H9 (cell line): Measurements from ENCODE around the gene GLT1D1. TPM values are rescaled to one million over a fixed set of nuclear protein-coding genes. Genes with fewer than 3 reads are reported as not detected.
"Not testable (repeated sequence)": the region's sequence is repeated elsewhere in the genome, so short reads cannot be mapped to it uniquely, and the experiment has no call there.

Source experiments
- DNase-seq: peaks from one replicate; pipeline ENCODE4 v3.0.0-alpha.2; 2017
- H2AFZ ChIP-seq: one replicate; pipeline ENCODE4 v1.6.1; 2013; ENCODE audit warnings: mild to moderate bottlenecking, low read length, control low read depth, moderate library complexity
- H2AK5ac ChIP-seq: 2 replicates; pipeline ENCODE4 v1.6.1; 2013; ENCODE audit warnings: low read length, control low read depth, mixed read lengths; ENCODE audit not compliant: insufficient read length
- H2BK120ac ChIP-seq: one replicate; pipeline ENCODE4 v1.6.1; 2013; ENCODE audit warnings: low read depth, mild to moderate bottlenecking, low read length, control low read depth, inconsistent platforms; ENCODE audit not compliant: poor library complexity, severe bottlenecking
- H2BK12ac ChIP-seq: 2 replicates; pipeline ENCODE4 v1.6.1; 2013; ENCODE audit warnings: low read length, control low read depth, mixed read lengths, low read depth; ENCODE audit not compliant: insufficient read length
- H2BK15ac ChIP-seq: 2 replicates; pipeline ENCODE4 v1.6.1; 2013; ENCODE audit warnings: low read depth, low read length, control low read depth
- H2BK20ac ChIP-seq: one replicate; pipeline ENCODE4 v1.6.1; 2013; ENCODE audit warnings: low read depth, mild to moderate bottlenecking, low read length, control low read depth, inconsistent platforms; ENCODE audit not compliant: poor library complexity, severe bottlenecking
- H2BK5ac ChIP-seq: 2 replicates; pipeline ENCODE4 v1.6.1; 2013; ENCODE audit warnings: low read length, control low read depth, mixed read lengths; ENCODE audit not compliant: insufficient read length
- H3K14ac ChIP-seq: 2 replicates; pipeline ENCODE4 v1.6.1; 2013; ENCODE audit warnings: low read length, control low read depth; ENCODE audit not compliant: insufficient read depth
- H3K18ac ChIP-seq: 2 replicates; pipeline ENCODE4 v1.6.1; 2013; ENCODE audit warnings: low read depth, mild to moderate bottlenecking, mixed read lengths, low read length, control low read depth; ENCODE audit not compliant: insufficient read length
- H3K23ac ChIP-seq: 2 replicates; pipeline ENCODE4 v1.6.1; 2013; ENCODE audit warnings: low read length, control low read depth, mixed read lengths, low read depth; ENCODE audit not compliant: insufficient read length
- H3K23me2 ChIP-seq: 2 replicates; pipeline ENCODE4 v1.6.1; 2013; ENCODE audit warnings: low read depth, mild to moderate bottlenecking, mixed read lengths, low read length, control low read depth; ENCODE audit not compliant: insufficient read length, poor library complexity, severe bottlenecking
- H3K27ac ChIP-seq: 2 replicates; pipeline ENCODE4 v1.5.1; 2013; ENCODE audit warnings: low read length, control low read depth, mixed read lengths, low read depth; ENCODE audit not compliant: insufficient read length
- H3K27me3 ChIP-seq: 2 replicates; pipeline ENCODE4 v1.6.1; 2013; ENCODE audit warnings: low read length, control low read depth, inconsistent platforms; ENCODE audit not compliant: insufficient read depth
- H3K4ac ChIP-seq: 2 replicates; pipeline ENCODE4 v1.6.1; 2013; ENCODE audit warnings: low read depth, mild to moderate bottlenecking, control low read depth, inconsistent platforms, low read length, moderate library complexity
- H3K4me1 ChIP-seq: 2 replicates; pipeline ENCODE4 v1.6.1; 2013; ENCODE audit warnings: low read length, control low read depth, inconsistent platforms; ENCODE audit not compliant: insufficient read depth
- H3K4me2 ChIP-seq: 2 replicates; pipeline ENCODE4 v1.6.1; 2013; ENCODE audit warnings: low read length, control low read depth, mixed read lengths; ENCODE audit not compliant: insufficient read length, insufficient read depth
- H3K56ac ChIP-seq: 2 replicates; pipeline ENCODE4 v1.6.1; 2013; ENCODE audit warnings: low read depth, mild to moderate bottlenecking, mixed read lengths, low read length, control low read depth; ENCODE audit not compliant: insufficient read length
- H3K79me1 ChIP-seq: 2 replicates; pipeline ENCODE4 v1.6.1; 2013; ENCODE audit warnings: low read depth, mild to moderate bottlenecking, moderate library complexity, low read length, control low read depth, inconsistent platforms; ENCODE audit not compliant: insufficient read depth, poor library complexity, severe bottlenecking
- H3K79me2 ChIP-seq: 2 replicates; pipeline ENCODE4 v1.6.1; 2013; ENCODE audit warnings: low read length, control low read depth, inconsistent platforms; ENCODE audit not compliant: insufficient read depth
- H3K9ac ChIP-seq: 2 replicates; pipeline ENCODE4 v1.6.1; 2013; ENCODE audit warnings: low read length, control low read depth, mixed read lengths; ENCODE audit not compliant: insufficient read length; ENCODE audit errors: extremely low read depth
- H3K9me3 ChIP-seq: one replicate; pipeline ENCODE4 v1.6.1; 2013; ENCODE audit warnings: low read depth, low read length, inconsistent platforms; ENCODE audit not compliant: control insufficient read depth
- H3T11ph ChIP-seq: one replicate; pipeline ENCODE4 v1.6.1; 2013; ENCODE audit warnings: mild to moderate bottlenecking, low read length, control low read depth, inconsistent platforms
- H4K20me1 ChIP-seq: one replicate; pipeline ENCODE4 v1.6.1; 2013; ENCODE audit not compliant: control insufficient read depth, insufficient read length, insufficient read depth
- H4K5ac ChIP-seq: 2 replicates; pipeline ENCODE4 v1.6.1; 2013; ENCODE audit warnings: low read depth, mild to moderate bottlenecking, mixed read lengths, low read length, control low read depth; ENCODE audit not compliant: insufficient read length
- H4K8ac ChIP-seq: replicated peaks from 2 replicates; pipeline ENCODE4 v1.6.1; 2013; ENCODE audit warnings: low read length, control low read depth, mixed read lengths, low read depth; ENCODE audit not compliant: insufficient read length
- H4K91ac ChIP-seq: 2 replicates; pipeline ENCODE4 v1.6.1; 2013; ENCODE audit warnings: low read depth, mild to moderate bottlenecking, moderate library complexity, mixed read lengths, low read length, control low read depth; ENCODE audit not compliant: insufficient read length
- H3K27ac Mint-ChIP-seq, 3 experiments: 2 replicates in 2 of 3; 3 replicates in 1 of 3; pipeline ENCODE4 v1.8.0; 2020 to 2021; ENCODE audit warnings: mixed read lengths in 3 of 3, mild to moderate bottlenecking in 1 of 3, moderate library complexity in 1 of 3
- H3K27me3 Mint-ChIP-seq: 2 replicates; pipeline ENCODE4 v1.8.0; 2021; ENCODE audit warnings: low read depth, mild to moderate bottlenecking, moderate library complexity, mixed read lengths
- H3K36me3 Mint-ChIP-seq, 3 experiments: 2 replicates in 2 of 3; 3 replicates in 1 of 3; pipeline ENCODE4 v1.8.0; 2020 to 2021; ENCODE audit warnings: low read depth in 3 of 3, mixed read lengths in 3 of 3; ENCODE audit not compliant: insufficient read depth in 1 of 3
- H3K4me1 Mint-ChIP-seq, 2 experiments: 2 replicates each; pipeline ENCODE4 v1.8.0; 2020; ENCODE audit warnings: mixed read lengths in 2 of 2
- H3K4me3 Mint-ChIP-seq, 2 experiments: 2 replicates in 1 of 2; 3 replicates in 1 of 2; pipeline ENCODE4 v1.8.0; 2020 to 2021; ENCODE audit warnings: mild to moderate bottlenecking in 2 of 2, mixed read lengths in 2 of 2, moderate library complexity in 1 of 2
- H3K9me3 Mint-ChIP-seq, 2 experiments: 2 replicates in 1 of 2; 3 replicates in 1 of 2; pipeline ENCODE4 v1.8.0; 2020; ENCODE audit warnings: mild to moderate bottlenecking in 2 of 2, mixed read lengths in 2 of 2, moderate library complexity in 1 of 2
- WGBS: extraction: QIAGEN DNeasy Blood & Tissue Kit; methylation state at CpG from one replicate; pipeline ENCODE4 v1.1.7; 2013; ENCODE audit warnings: missing lambda C conversion rate, low lambda C conversion rate, mixed read lengths; ENCODE audit not compliant: insufficient read length; ENCODE audit errors: extremely low coverage; 5-methylcytosine and 5-hydroxymethylcytosine counted together
- total RNA-seq: library from RNA; stranded (reverse); gene quantifications from 2 replicates; pipeline ENCODE4 v1.2.1, GENCODE V29; 2021
- TF ChIP-seq, protein P1 (sequence below): fragments of 200-600 bp; sonication (generic); conservative IDR thresholded peaks from 3 replicates; pipeline ENCODE4 v1.8.0; 2021; ENCODE audit warnings: antibody characterized with exemption, mild to moderate bottlenecking

GLT1D1 gene
- total RNA-seq, 1 experiment from 2014 or later, result 7.0 TPM

DNA sequence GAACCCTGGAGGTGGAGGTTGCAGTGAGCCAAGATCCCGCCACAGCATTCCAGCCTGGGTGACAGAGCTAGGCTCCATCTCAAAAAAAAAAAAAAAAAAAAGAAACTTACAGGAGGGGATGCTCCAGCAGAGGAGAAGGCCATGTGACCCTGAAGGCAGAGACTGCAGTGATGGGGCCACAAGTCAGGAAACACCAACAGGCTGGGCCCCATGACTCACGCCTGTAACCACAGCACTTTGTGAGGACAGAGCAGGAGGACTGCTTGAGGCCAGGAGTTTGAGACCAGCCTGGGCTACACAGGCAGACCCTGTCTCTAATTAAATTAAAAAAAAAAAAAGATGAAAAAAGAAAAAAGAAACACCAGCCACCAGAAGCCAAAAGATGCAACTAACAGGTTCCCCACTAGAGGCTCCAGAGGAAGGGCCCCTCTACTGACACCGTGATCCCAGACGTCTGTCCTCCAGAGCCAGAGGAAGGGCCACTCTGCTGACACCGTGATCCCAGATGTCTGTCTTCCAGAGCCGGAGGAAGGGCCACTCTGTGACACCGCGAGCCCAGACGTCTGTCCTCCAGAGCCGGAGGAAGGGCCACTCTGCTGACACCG, 9.1 kb upstream of the GLT1D1 start:
- H3K18ac ChIP-seq, result no peak overlapping the region
- H4K91ac ChIP-seq, result no peak overlapping the region
- no peaks in the 10 kb centered on the region for H3K79me1 ChIP-seq
- H3K27me3 ChIP-seq, result no peaks in the 10 kb centered on the region
- H3K14ac ChIP-seq, result no peak overlapping the region
- no peak overlapping the region for H2BK15ac ChIP-seq
- no peaks in the 10 kb centered on the region for H3K9me3 ChIP-seq
- no peak overlapping the region for H3K27ac Mint-ChIP-seq
- no peak overlapping the region for H3K27ac ChIP-seq
- H3K4me1 ChIP-seq, result no peaks in the 10 kb centered on the region
- H2BK12ac ChIP-seq, result no peak overlapping the region
- no peak overlapping the region for H3K4ac ChIP-seq
- H2AK5ac ChIP-seq, result no peak overlapping the region
- no CpG with 5 or more reads among the region's 11 CpGs for WGBS
- peaks cover 0 to 4% (median 2%) of the 10 kb centered on the region in 3 experiments; a peak in 2 of 7 replicates for H3K36me3 Mint-ChIP-seq
- no peak overlapping the region for H3K56ac ChIP-seq
- no peak overlapping the region for H2BK5ac ChIP-seq
- H3K9me3 Mint-ChIP-seq, result peaks cover 3 to 6% of the 10 kb centered on the region in 2 experiments; a peak in 3 of 5 replicates
- DNase-seq, result peak; percentile 73
- no peaks in the 10 kb centered on the region for H3K23me2 ChIP-seq
- no peak overlapping the region for H3K4me3 Mint-ChIP-seq
- no peak overlapping the region for H4K8ac ChIP-seq
- H3K23ac ChIP-seq, result no peak overlapping the region
- H2AFZ ChIP-seq, result no peak overlapping the region
- H4K20me1 ChIP-seq, result no peaks in the 10 kb centered on the region
- no peak overlapping the region for H2BK120ac ChIP-seq
- H3K4me1 Mint-ChIP-seq, result peaks cover 11 to 12% of the 10 kb centered on the region in 2 experiments; a peak in 3 of 4 replicates
- H3K9ac ChIP-seq, result no peak overlapping the region
- no peaks in the 10 kb centered on the region for H3K79me2 ChIP-seq
- no peak overlapping the region for H3K4me2 ChIP-seq
- H3K27me3 Mint-ChIP-seq, result peaks cover 23% of the 10 kb centered on the region
- no peak overlapping the region for H3T11ph ChIP-seq
- TF ChIP-seq, protein P1, sequence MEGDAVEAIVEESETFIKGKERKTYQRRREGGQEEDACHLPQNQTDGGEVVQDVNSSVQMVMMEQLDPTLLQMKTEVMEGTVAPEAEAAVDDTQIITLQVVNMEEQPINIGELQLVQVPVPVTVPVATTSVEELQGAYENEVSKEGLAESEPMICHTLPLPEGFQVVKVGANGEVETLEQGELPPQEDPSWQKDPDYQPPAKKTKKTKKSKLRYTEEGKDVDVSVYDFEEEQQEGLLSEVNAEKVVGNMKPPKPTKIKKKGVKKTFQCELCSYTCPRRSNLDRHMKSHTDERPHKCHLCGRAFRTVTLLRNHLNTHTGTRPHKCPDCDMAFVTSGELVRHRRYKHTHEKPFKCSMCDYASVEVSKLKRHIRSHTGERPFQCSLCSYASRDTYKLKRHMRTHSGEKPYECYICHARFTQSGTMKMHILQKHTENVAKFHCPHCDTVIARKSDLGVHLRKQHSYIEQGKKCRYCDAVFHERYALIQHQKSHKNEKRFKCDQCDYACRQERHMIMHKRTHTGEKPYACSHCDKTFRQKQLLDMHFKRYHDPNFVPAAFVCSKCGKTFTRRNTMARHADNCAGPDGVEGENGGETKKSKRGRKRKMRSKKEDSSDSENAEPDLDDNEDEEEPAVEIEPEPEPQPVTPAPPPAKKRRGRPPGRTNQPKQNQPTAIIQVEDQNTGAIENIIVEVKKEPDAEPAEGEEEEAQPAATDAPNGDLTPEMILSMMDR, result peak; percentile 62
- peak overlapping the region; percentile 45 for H2BK20ac ChIP-seq
- no peak overlapping the region for H4K5ac ChIP-seq

DNA sequence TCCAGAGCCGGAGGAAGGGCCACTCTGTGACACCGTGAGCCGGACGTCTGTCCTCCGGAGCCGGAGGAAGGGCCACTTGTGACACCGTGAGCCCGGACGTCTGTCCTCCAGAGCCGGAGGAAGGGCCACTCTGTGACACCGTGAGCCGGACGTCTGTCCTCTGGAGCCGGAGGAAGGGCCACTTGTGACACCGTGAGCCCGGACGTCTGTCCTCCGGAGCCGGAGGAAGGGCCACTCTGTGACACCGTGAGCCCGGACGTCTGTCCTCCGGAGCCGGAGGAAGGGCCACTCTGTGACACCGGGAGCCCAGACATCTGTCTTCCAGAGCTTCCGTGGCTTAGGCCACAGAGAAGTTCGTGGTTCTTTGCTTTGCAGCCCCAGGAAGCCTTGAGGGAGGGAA, 6.6 kb upstream of the GLT1D1 start:
- H2BK120ac ChIP-seq, H2AFZ ChIP-seq, H3K79me2 ChIP-seq, H2BK15ac ChIP-seq, H3K56ac ChIP-seq, H3K9me3 ChIP-seq, H3K4ac ChIP-seq, H2BK5ac ChIP-seq, H2BK20ac ChIP-seq, H4K8ac ChIP-seq, H3K14ac ChIP-seq, H4K91ac ChIP-seq, H3K27ac ChIP-seq, H3K18ac ChIP-seq, H3K36me3 Mint-ChIP-seq, H3K79me1 ChIP-seq, H3K9ac ChIP-seq, H3K4me2 ChIP-seq, H4K20me1 ChIP-seq, H2AK5ac ChIP-seq, H3K4me3 Mint-ChIP-seq, H3K27me3 ChIP-seq, H3K23ac ChIP-seq, H2BK12ac ChIP-seq, H3K4me1 ChIP-seq, H3T11ph ChIP-seq, H3K9me3 Mint-ChIP-seq, H3K23me2 ChIP-seq, H4K5ac ChIP-seq, H3K27ac Mint-ChIP-seq, DNase-seq: not testable (repeated sequence)
- no CpG with 5 or more reads among the region's 27 CpGs for WGBS
- Mint-ChIP-seq H3K4me1 (peaks cover 11 to 16% of the 10 kb centered on the region in 2 experiments), H3K27me3 (peaks cover 21% of the 10 kb centered on the region)
